Fibroblast of lung (primary cell): Measurements from ENCODE around the gene ADAMTS17.

Experiments used
- EZH2 ChIP-seq: IDR thresholded peaks from 2 replicates; pipeline ENCODE4 v1.5.1; 2012; ENCODE audit warnings: low read length, control low read depth, mild to moderate bottlenecking; ENCODE audit errors: missing control alignments
- TF ChIP-seq, protein P1 (sequence below), 2 donors: IDR thresholded peaks in 1 of 2; conservative IDR thresholded peaks in 1 of 2; 1 replicate in 1 of 2; 2 replicates in 1 of 2; pipeline ENCODE4 v1.5.1; 2011 to 2012; ENCODE audit warnings: low read length in 2 of 2, control low read depth in 1 of 2, inconsistent platforms in 1 of 2, low read depth in 1 of 2, mild to moderate bottlenecking in 1 of 2

DNA sequence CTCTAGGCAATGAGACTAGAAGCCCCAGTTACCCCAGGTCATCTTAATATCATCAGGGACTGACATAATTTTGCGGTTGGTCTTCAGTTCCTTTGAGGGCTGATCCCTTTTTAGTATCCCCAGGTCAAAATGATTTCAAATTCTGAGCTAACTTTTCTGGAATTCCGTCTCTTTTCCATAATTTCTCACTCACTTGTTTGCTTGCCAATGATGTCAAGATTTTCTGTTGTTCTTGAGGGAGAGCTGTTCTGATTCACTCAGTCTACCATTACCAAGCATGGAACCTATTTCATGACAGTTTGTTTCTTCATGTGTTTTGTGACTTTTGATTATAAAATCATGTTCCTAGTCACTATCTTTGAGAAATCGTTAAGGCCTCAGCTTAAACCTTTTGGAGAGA, 418.1 kb downstream of the ADAMTS17 start:
- TF ChIP-seq, protein P1, sequence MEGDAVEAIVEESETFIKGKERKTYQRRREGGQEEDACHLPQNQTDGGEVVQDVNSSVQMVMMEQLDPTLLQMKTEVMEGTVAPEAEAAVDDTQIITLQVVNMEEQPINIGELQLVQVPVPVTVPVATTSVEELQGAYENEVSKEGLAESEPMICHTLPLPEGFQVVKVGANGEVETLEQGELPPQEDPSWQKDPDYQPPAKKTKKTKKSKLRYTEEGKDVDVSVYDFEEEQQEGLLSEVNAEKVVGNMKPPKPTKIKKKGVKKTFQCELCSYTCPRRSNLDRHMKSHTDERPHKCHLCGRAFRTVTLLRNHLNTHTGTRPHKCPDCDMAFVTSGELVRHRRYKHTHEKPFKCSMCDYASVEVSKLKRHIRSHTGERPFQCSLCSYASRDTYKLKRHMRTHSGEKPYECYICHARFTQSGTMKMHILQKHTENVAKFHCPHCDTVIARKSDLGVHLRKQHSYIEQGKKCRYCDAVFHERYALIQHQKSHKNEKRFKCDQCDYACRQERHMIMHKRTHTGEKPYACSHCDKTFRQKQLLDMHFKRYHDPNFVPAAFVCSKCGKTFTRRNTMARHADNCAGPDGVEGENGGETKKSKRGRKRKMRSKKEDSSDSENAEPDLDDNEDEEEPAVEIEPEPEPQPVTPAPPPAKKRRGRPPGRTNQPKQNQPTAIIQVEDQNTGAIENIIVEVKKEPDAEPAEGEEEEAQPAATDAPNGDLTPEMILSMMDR (conservative IDR thresholded peaks at IDR 0.05 in 1 of 2, IDR thresholded peaks at IDR 0.05 in 1 of 2; ENCODE audit: low read depth in 1 of 2, low read length in 2 of 2) = no peak
- TF ChIP-seq EZH2 = no peak
